Lower leg skin (tissue), 3 donors: Measurements from ENCODE around the gene RPL15.

ENCODE experiments used
- POLR2A ChIP-seq, 2 donors: fragments of 450-650 bp; IDR thresholded peaks; one replicate each; pipeline ENCODE4 v1.6.1; 2016 to 2017; ENCODE audit warnings: antibody characterized with exemption in 2 of 2, mild to moderate bottlenecking in 1 of 2, moderate library complexity in 1 of 2
- TF ChIP-seq, protein P1 (sequence below), 3 donors: fragments of 450-650 bp; IDR thresholded peaks; one replicate each; pipeline ENCODE4 v1.5.1; 2016; ENCODE audit warnings: antibody characterized with exemption in 3 of 3, mild to moderate bottlenecking in 3 of 3, moderate library complexity in 2 of 3

DNA sequence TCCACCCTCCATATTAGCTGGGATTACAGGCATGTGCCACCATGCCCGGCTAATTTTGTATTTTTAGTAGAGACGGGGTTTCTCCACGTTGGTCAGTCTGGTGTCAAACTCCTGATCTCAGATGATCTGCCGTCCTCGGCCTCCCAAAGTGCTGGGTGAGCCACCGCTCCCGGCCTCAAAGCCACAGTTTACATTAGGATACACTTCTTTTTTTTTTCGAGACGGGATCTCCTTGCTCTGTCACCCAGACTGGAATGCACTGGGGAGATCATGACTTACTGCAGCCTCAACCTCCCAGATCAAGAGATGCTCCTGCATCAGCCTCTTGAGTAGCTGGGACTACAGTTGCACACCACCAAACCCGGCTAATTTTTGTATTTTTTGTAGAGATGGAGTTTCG lies 25.6 kb downstream of the RPL15 start:
- TF ChIP-seq, protein P1, sequence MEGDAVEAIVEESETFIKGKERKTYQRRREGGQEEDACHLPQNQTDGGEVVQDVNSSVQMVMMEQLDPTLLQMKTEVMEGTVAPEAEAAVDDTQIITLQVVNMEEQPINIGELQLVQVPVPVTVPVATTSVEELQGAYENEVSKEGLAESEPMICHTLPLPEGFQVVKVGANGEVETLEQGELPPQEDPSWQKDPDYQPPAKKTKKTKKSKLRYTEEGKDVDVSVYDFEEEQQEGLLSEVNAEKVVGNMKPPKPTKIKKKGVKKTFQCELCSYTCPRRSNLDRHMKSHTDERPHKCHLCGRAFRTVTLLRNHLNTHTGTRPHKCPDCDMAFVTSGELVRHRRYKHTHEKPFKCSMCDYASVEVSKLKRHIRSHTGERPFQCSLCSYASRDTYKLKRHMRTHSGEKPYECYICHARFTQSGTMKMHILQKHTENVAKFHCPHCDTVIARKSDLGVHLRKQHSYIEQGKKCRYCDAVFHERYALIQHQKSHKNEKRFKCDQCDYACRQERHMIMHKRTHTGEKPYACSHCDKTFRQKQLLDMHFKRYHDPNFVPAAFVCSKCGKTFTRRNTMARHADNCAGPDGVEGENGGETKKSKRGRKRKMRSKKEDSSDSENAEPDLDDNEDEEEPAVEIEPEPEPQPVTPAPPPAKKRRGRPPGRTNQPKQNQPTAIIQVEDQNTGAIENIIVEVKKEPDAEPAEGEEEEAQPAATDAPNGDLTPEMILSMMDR (IDR thresholded peaks at IDR 0.05) = no peak
- no peak for TF ChIP-seq POLR2A (IDR thresholded peaks at IDR 0.05)
